Measurements from ENCODE around the gene FOXL3. TPM values are rescaled to one million over a fixed set of nuclear protein-coding genes. Genes with fewer than 3 reads are reported as not detected.

The FOXL3 gene
- polyA plus RNA-seq, 1 of the 3 experiments (the other 2 are of a cell fraction), result not detected

GRCh38 chr7:338295-339061, 48.5 kb downstream of the FOXL3 start:
- Histone ChIP-seq H3K4me3 (ENCODE audit: low read depth in 2 of 2, low read length in 1 of 2) (no peak overlapping the region), H3K36me3 (replicated peaks in 1 of 2; ENCODE audit: control insufficient read depth in 1 of 2, insufficient read depth in 2 of 2, low read length in 1 of 2) (no peaks in the 10 kb centered on the region), H3K27ac (ENCODE audit: low read depth in 2 of 2, low read length in 1 of 2) (no peak overlapping the region), H4K20me1 (ENCODE audit: insufficient read depth) (no peaks in the 10 kb centered on the region), H3K27me3 (ENCODE audit: insufficient read depth) (peaks cover 33% of the 10 kb centered on the region; the same call in 1 of the 2 replicates), H3K9me3 (no peaks in the 10 kb centered on the region), H3K79me2 (ENCODE audit: insufficient read depth) (no peaks in the 10 kb centered on the region), H3K9ac (no peak overlapping the region), H3K4me2 (no peak overlapping the region), H3K9me2 (no peaks in the 10 kb centered on the region), H2AFZ (ENCODE audit: low read depth) (no peak overlapping the region), H3F3A (replicated peaks; ENCODE audit: insufficient read depth) (peaks cover 17% of the 10 kb centered on the region), H3K4me1 (ENCODE audit: control insufficient read depth in 1 of 2, insufficient read depth in 2 of 2, low read depth in 1 of 2, low read length in 1 of 2) (no peaks in the 10 kb centered on the region; a peak in 1 of 4 replicates)
- DNase-seq, result no peak
- ChIA-PET CTCF (interaction anchor here (0.5 to 2.4 kb wide), 3 partner anchors 11 to 168 kb away, joined by 3 to 7 read pairs (median 3); no protein-coding TSS in a partner anchor), POLR2A (no interaction called here)
- WGBS (ENCODE audit: low lambda C conversion rate), result 75% methylated on average over 24 of the region's 31 CpGs
- no peak for TF ChIP-seq RAD21 (IDR thresholded peaks at IDR 0.05; ENCODE audit: low read length)
- no peak for TF ChIP-seq ELF1 (IDR thresholded peaks at IDR 0.05)
- TF ChIP-seq NFIC (IDR thresholded peaks at IDR 0.05; ENCODE audit: borderline replicate concordance), result no peak
- TF ChIP-seq POLR2AphosphoS5 (IDR thresholded peaks at IDR 0.05; ENCODE audit: low read depth, low read length), result no peak
- TF ChIP-seq, protein P1, sequence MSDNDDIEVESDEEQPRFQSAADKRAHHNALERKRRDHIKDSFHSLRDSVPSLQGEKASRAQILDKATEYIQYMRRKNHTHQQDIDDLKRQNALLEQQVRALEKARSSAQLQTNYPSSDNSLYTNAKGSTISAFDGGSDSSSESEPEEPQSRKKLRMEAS (IDR thresholded peaks at IDR 0.05; ENCODE audit: low read depth), result no peak
- TF ChIP-seq GABPA (IDR thresholded peaks at IDR 0.05; ENCODE audit: low read depth), result no peak
- TF ChIP-seq PBX3 (IDR thresholded peaks at IDR 0.05), result no peak
- no peak for TF ChIP-seq FOXM1 (IDR thresholded peaks at IDR 0.05; ENCODE audit: low read depth)
- TF ChIP-seq EP300 (IDR thresholded peaks at IDR 0.05; ENCODE audit: borderline replicate concordance in 1 of 2, low read depth in 1 of 2, low read length in 1 of 2), result no peak
- no peak for TF ChIP-seq FOSL2 (IDR thresholded peaks at IDR 0.05; ENCODE audit: borderline replicate concordance, low read depth)
- no peak for TF ChIP-seq IRF3 (IDR thresholded peaks at IDR 0.05; ENCODE audit: low read depth, low read length)
- no peak for TF ChIP-seq RXRA (IDR thresholded peaks at IDR 0.05; ENCODE audit: borderline replicate concordance, low read depth)
- no peak for TF ChIP-seq FOXJ3 (CRISPR knock-in tag; IDR thresholded peaks at IDR 0.05)

- Histone ChIP-seq H3K27me3 (ENCODE audit: insufficient read depth) (peaks cover 33% of the 10 kb centered on the region; the same call in 1 of the 2 replicates), H3K79me2 (ENCODE audit: insufficient read depth) (no peaks in the 10 kb centered on the region), H3K4me2 (no peak overlapping the region), H3K4me1 (ENCODE audit: control insufficient read depth in 1 of 2, insufficient read depth in 2 of 2, low read depth in 1 of 2, low read length in 1 of 2) (no peaks in the 10 kb centered on the region; a peak in 1 of 4 replicates), H3K9me2 (no peaks in the 10 kb centered on the region), H2AFZ (ENCODE audit: low read depth) (no peak overlapping the region), H3K9me3 (no peaks in the 10 kb centered on the region), H4K20me1 (ENCODE audit: insufficient read depth) (no peaks in the 10 kb centered on the region), H3K36me3 (replicated peaks in 1 of 2; ENCODE audit: control insufficient read depth in 1 of 2, insufficient read depth in 2 of 2, low read length in 1 of 2) (no peaks in the 10 kb centered on the region), H3K9ac (no peak overlapping the region), H3F3A (replicated peaks; ENCODE audit: insufficient read depth) (peaks cover 13% of the 10 kb centered on the region), H3K4me3 (ENCODE audit: low read depth in 2 of 2, low read length in 1 of 2) (no peak overlapping the region), H3K27ac (ENCODE audit: low read depth in 2 of 2, low read length in 1 of 2) (no peak overlapping the region)
- no peak for DNase-seq
- CTCF ChIA-PET, result interaction anchor here (0.5 to 2.4 kb wide), 3 partner anchors 12 to 168 kb away, joined by 3 to 7 read pairs (median 3); no protein-coding TSS in a partner anchor
- no peak for TF ChIP-seq FOXJ3 (CRISPR knock-in tag; IDR thresholded peaks at IDR 0.05)
- POLR2A ChIA-PET, result no interaction called here
- WGBS (ENCODE audit: low lambda C conversion rate), result 6% methylated on average over 2 of the region's 3 CpGs
Measured at GRCh38 chr7:339062-339342, 49.0 kb downstream of the FOXL3 start.
